Measurements from ENCODE around the gene PLD2. TPM values are rescaled to one million over a fixed set of nuclear protein-coding genes. Genes with fewer than 3 reads are reported as not detected.

Gene PLD2
- total and polyA plus RNA-seq, 2 donors (not counting 1 experiment from before 2014, with no cell fraction given): 53.1 to 69.2 TPM

DNA sequence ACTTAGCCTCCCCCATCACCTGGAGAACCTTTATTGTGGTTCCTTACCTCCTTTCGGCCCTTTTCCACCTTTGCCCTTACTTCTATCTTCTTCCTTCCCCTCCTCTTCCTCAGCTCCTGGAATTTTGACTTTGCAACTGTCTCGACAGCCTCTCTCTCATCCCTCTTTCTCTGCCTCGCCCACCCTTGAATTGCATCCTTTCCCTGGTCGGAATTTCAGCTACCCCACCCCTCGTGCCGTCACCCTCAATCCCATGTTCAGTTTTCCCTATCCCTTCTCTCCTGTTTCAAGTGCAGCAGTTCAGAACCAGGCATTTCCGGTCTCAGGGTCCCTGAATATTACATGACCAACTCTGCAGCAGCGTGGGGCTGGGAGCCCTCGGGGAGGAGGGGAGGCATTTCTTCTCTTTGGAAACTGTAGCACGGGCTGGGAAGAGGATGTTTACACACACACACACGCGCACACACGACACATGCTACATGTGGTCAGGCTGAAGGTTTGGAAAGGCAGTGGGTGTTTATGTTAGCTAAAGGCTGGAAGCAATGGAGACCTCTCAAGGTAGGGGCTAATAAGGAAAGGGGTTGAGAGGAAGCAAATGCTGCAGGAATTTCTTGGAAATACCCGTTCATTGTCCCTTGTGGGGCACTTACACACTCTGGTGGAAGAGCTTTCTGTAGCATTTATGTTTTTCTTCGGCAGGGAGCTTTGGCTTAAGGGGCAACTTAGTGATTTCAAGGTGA lies 27.2 kb downstream of the PLD2 start:
- H3K36me3 ChIP-seq (replicated peaks in 1 of 2; ENCODE audit: control extremely low read depth in 1 of 2, control insufficient read depth in 1 of 2, extremely low read depth in 1 of 2, insufficient read depth in 2 of 2, low read length in 1 of 2): peaks cover 0 to 10% of the 10 kb centered on the region in 2 experiments
- 16% methylated on average over 8 of the region's 15 CpGs for WGBS (ENCODE audit: insufficient coverage)
- peak overlapping the region; percentile 82 for H3K9ac ChIP-seq (ENCODE audit: low read length)
- no peak for ATAC-seq (ENCODE audit: low read depth)
- H3K79me2 ChIP-seq (ENCODE audit: control insufficient read depth, insufficient read depth, low read length): peaks cover 62% of the 10 kb centered on the region
- no peaks in the 10 kb centered on the region for H3K9me3 ChIP-seq (ENCODE audit: control extremely low read depth in 1 of 3, control insufficient read depth in 2 of 3, insufficient read depth in 1 of 3, low read length in 2 of 3)
- TF ChIP-seq EZH2 (IDR thresholded peaks at IDR 0.05; ENCODE audit: borderline replicate concordance, insufficient read depth, low read depth, low read length, poor library complexity, severe bottlenecking): no peak
- TF ChIP-seq, protein P1, sequence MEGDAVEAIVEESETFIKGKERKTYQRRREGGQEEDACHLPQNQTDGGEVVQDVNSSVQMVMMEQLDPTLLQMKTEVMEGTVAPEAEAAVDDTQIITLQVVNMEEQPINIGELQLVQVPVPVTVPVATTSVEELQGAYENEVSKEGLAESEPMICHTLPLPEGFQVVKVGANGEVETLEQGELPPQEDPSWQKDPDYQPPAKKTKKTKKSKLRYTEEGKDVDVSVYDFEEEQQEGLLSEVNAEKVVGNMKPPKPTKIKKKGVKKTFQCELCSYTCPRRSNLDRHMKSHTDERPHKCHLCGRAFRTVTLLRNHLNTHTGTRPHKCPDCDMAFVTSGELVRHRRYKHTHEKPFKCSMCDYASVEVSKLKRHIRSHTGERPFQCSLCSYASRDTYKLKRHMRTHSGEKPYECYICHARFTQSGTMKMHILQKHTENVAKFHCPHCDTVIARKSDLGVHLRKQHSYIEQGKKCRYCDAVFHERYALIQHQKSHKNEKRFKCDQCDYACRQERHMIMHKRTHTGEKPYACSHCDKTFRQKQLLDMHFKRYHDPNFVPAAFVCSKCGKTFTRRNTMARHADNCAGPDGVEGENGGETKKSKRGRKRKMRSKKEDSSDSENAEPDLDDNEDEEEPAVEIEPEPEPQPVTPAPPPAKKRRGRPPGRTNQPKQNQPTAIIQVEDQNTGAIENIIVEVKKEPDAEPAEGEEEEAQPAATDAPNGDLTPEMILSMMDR (IDR thresholded peaks at IDR 0.05): no peak
- ChIA-PET POLR2A (no interaction called here), CTCF (interaction anchor here (1.1 kb wide), 2 partner anchors 27 to 44 kb away, joined by 3 to 5 read pairs; partner anchors contain the start of gene PLD2)
- H3K4me1 ChIP-seq (ENCODE audit: control insufficient read depth in 2 of 2, insufficient read depth in 2 of 2, low read length in 2 of 2): peaks cover 21 to 26% of the 10 kb centered on the region in 2 donors
- Mint-ChIP-seq H3K9me3 (ENCODE audit: insufficient read depth) (no peaks in the 10 kb centered on the region), H3K4me3 (peak overlapping the region; percentile 86), H3K27me3 (no peaks in the 10 kb centered on the region), H3K4me1 (peaks cover 29% of the 10 kb centered on the region), H3K27ac (peak overlapping the region; percentile 77)
- H3K4me3 ChIP-seq (ENCODE audit: control extremely low read depth in 1 of 5, extremely low read depth in 1 of 5, insufficient read depth in 1 of 5, low read depth in 2 of 5, low read length in 4 of 5): peak overlapping the region; percentile 54 to 86 (median 79)
- peak overlapping the region; percentile 94 for H3K4me2 ChIP-seq (replicated peaks; ENCODE audit: low read depth, low read length, poor library complexity, severe bottlenecking)
- H3K27me3 ChIP-seq (replicated peaks in 1 of 4; ENCODE audit: control extremely low read depth in 1 of 4, control insufficient read depth in 3 of 4, insufficient read depth in 4 of 4, low read length in 3 of 4): no peaks in the 10 kb centered on the region
- DNase-seq: peak; percentile 30
- H3K27ac ChIP-seq (ENCODE audit: low read length in 2 of 2): peak overlapping the region; percentile 47 to 85
- peaks cover 51% of the 10 kb centered on the region for H4K20me1 ChIP-seq (ENCODE audit: control insufficient read depth, insufficient read depth, low read length, poor library complexity, severe bottlenecking)
- intact Hi-C loops (cut with micrococcal nuclease): loop anchor here (1.0 to 2.0 kb wide), 6 partner anchors 27 to 133 kb away; partner anchors contain the start of genes ARRB2, MED11, PLD2 and PSMB6
- H2AFZ ChIP-seq (ENCODE audit: insufficient read depth, low read depth, low read length, poor library complexity, severe bottlenecking): peak overlapping the region; percentile 88

DNA sequence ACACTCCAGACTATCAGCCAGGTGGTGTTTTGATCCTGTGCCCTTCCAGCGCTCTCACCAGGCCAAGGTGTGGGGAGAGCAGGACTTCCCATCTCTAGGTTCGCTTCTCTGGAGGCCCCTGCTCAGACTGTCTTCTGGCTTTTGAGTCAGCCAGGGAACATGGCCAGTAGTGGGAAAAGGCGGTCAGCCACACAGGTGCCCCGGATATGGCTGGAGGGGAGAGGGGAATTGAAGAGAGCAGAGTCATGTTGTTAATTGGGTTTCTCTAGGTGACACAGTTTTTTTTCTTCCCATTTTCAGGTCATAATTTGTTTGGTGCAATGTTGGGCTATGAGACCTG lies 27.7 kb downstream of the PLD2 start:
- ChIA-PET CTCF (interaction anchor here (1.1 kb wide), 2 partner anchors 27 to 44 kb away, joined by 3 to 5 read pairs; partner anchors contain the start of gene PLD2), POLR2A (no interaction called here)
- H3K4me1 Mint-ChIP-seq: peaks cover 31% of the 10 kb centered on the region
- peak overlapping the region; percentile 86 for H3K4me3 Mint-ChIP-seq
- Histone ChIP-seq H3K9ac (ENCODE audit: low read length) (peak overlapping the region; percentile 82), H3K4me3 (ENCODE audit: control extremely low read depth in 1 of 5, extremely low read depth in 1 of 5, insufficient read depth in 1 of 5, low read depth in 2 of 5, low read length in 4 of 5) (no peak overlapping the region), H3K4me2 (replicated peaks; ENCODE audit: low read depth, low read length, poor library complexity, severe bottlenecking) (peak overlapping the region; percentile 94), H3K9me3 (ENCODE audit: control extremely low read depth in 1 of 3, control insufficient read depth in 2 of 3, insufficient read depth in 1 of 3, low read length in 2 of 3) (no peaks in the 10 kb centered on the region), H2AFZ (ENCODE audit: insufficient read depth, low read depth, low read length, poor library complexity, severe bottlenecking) (no peak overlapping the region), H3K4me1 (ENCODE audit: control insufficient read depth in 2 of 2, insufficient read depth in 2 of 2, low read length in 2 of 2) (peaks cover 21 to 26% of the 10 kb centered on the region in 2 donors), H3K27ac (ENCODE audit: low read length in 2 of 2) (peak overlapping the region in 1 of 2 donors; percentile 85), H3K27me3 (replicated peaks in 1 of 4; ENCODE audit: control extremely low read depth in 1 of 4, control insufficient read depth in 3 of 4, insufficient read depth in 4 of 4, low read length in 3 of 4) (no peaks in the 10 kb centered on the region), H3K36me3 (replicated peaks in 1 of 2; ENCODE audit: control extremely low read depth in 1 of 2, control insufficient read depth in 1 of 2, extremely low read depth in 1 of 2, insufficient read depth in 2 of 2, low read length in 1 of 2) (peaks cover 0 to 10% of the 10 kb centered on the region in 2 experiments), H4K20me1 (ENCODE audit: control insufficient read depth, insufficient read depth, low read length, poor library complexity, severe bottlenecking) (peaks cover 55% of the 10 kb centered on the region), H3K79me2 (ENCODE audit: control insufficient read depth, insufficient read depth, low read length) (peaks cover 68% of the 10 kb centered on the region)
- no peaks in the 10 kb centered on the region for H3K27me3 Mint-ChIP-seq
- TF ChIP-seq, protein P1 (IDR thresholded peaks at IDR 0.05): no peak
- TF ChIP-seq EZH2 (IDR thresholded peaks at IDR 0.05; ENCODE audit: borderline replicate concordance, insufficient read depth, low read depth, low read length, poor library complexity, severe bottlenecking): no peak
- intact Hi-C loops (cut with micrococcal nuclease): no loop called here
- ATAC-seq (ENCODE audit: low read depth) (no peak), DNase-seq (no peak)
- H3K9me3 Mint-ChIP-seq (ENCODE audit: insufficient read depth): no peaks in the 10 kb centered on the region
- WGBS (ENCODE audit: insufficient coverage): 90% methylated on average over 3 of the region's 4 CpGs
- peak overlapping the region; percentile 77 for H3K27ac Mint-ChIP-seq

All from B cell (primary cell).